GM23338 (cell line): ENCODE measurements around the gene EPS8L1.

Source experiments
- CREB1 ChIP-seq: fragments of 250-450 bp; sonication (Bioruptor Pico); IDR thresholded peaks from 2 replicates; pipeline ENCODE4 v1.5.0; 2020; ENCODE audit warnings: low read depth, mild to moderate bottlenecking, moderate library complexity
- EZH2 ChIP-seq: fragments of 200-600 bp; sonication (generic); IDR thresholded peaks from one replicate; pipeline ENCODE4 v1.8.0; 2017; ENCODE audit warnings: antibody characterized with exemption, mild to moderate bottlenecking, low read depth; ENCODE audit not compliant: unreplicated experiment
- EZH2phosphoT487 ChIP-seq: fragments of 200-600 bp; sonication (generic); IDR thresholded peaks from one replicate; pipeline ENCODE4 v1.8.1; 2018; ENCODE audit warnings: antibody characterized with exemption; ENCODE audit not compliant: unreplicated experiment
- JUNB ChIP-seq: IDR thresholded peaks from one replicate; pipeline ENCODE4 v1.6.1; 2016; ENCODE audit warnings: antibody characterized with exemption; ENCODE audit not compliant: unreplicated experiment
- POLR2AphosphoS5 ChIP-seq: IDR thresholded peaks from 2 replicates; pipeline ENCODE4 v1.6.1; 2016; ENCODE audit warnings: antibody characterized with exemption, low read depth
- REST ChIP-seq: IDR thresholded peaks from one replicate; pipeline ENCODE4 v1.6.1; 2018; ENCODE audit warnings: antibody characterized with exemption; ENCODE audit not compliant: unreplicated experiment
- ZNF114 ChIP-seq: fragments of 250-450 bp; sonication (Bioruptor Pico); IDR thresholded peaks from 2 replicates; pipeline ENCODE4 v1.5.0; 2020; ENCODE audit warnings: mild to moderate bottlenecking, moderate library complexity
- ZNF331 ChIP-seq: fragments of 250-450 bp; sonication (Bioruptor Pico); IDR thresholded peaks from 2 replicates; pipeline ENCODE4 v1.5.0; 2020; ENCODE audit warnings: low read depth, mild to moderate bottlenecking, moderate library complexity
- TF ChIP-seq, protein P1 (sequence below), 2 experiments: fragments of 200-600 bp in 1 of 2; sonication (generic) in 1 of 2; conservative IDR thresholded peaks; 2 replicates each; pipeline versions ENCODE4 v1.5.1 to v1.6.1; 2016 to 2017; ENCODE audit warnings: antibody characterized with exemption in 2 of 2, low read depth in 2 of 2, mild to moderate bottlenecking in 2 of 2, moderate library complexity in 1 of 2
- TF ChIP-seq, protein P2 (sequence below): IDR thresholded peaks from 2 replicates; pipeline ENCODE4 v1.6.1; 2016; ENCODE audit warnings: antibody characterized with exemption

GRCh38 chr19:55092423-55093318 is 17.0 kb downstream of the EPS8L1 start:
- no peak for TF ChIP-seq EZH2
- TF ChIP-seq, protein P1, sequence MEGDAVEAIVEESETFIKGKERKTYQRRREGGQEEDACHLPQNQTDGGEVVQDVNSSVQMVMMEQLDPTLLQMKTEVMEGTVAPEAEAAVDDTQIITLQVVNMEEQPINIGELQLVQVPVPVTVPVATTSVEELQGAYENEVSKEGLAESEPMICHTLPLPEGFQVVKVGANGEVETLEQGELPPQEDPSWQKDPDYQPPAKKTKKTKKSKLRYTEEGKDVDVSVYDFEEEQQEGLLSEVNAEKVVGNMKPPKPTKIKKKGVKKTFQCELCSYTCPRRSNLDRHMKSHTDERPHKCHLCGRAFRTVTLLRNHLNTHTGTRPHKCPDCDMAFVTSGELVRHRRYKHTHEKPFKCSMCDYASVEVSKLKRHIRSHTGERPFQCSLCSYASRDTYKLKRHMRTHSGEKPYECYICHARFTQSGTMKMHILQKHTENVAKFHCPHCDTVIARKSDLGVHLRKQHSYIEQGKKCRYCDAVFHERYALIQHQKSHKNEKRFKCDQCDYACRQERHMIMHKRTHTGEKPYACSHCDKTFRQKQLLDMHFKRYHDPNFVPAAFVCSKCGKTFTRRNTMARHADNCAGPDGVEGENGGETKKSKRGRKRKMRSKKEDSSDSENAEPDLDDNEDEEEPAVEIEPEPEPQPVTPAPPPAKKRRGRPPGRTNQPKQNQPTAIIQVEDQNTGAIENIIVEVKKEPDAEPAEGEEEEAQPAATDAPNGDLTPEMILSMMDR (conservative IDR thresholded peaks at IDR 0.05; ENCODE audit: low read depth in 2 of 2), result 0 out of 4 replicates have a peak, but pooled peaks of 1 of the 2 experiments have one; percentile 10
- TF ChIP-seq ZNF114 (CRISPR knock-in tag), result no peak
- no peak for TF ChIP-seq EZH2phosphoT487
- TF ChIP-seq POLR2AphosphoS5, result no peak; the same call in 1 of the 2 replicates
- TF ChIP-seq, protein P2, sequence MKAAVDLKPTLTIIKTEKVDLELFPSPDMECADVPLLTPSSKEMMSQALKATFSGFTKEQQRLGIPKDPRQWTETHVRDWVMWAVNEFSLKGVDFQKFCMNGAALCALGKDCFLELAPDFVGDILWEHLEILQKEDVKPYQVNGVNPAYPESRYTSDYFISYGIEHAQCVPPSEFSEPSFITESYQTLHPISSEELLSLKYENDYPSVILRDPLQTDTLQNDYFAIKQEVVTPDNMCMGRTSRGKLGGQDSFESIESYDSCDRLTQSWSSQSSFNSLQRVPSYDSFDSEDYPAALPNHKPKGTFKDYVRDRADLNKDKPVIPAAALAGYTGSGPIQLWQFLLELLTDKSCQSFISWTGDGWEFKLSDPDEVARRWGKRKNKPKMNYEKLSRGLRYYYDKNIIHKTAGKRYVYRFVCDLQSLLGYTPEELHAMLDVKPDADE, result no peak
- TF ChIP-seq REST, result no peak
- TF ChIP-seq CREB1 (CRISPR knock-in tag), result no peak
- no peak for TF ChIP-seq ZNF331 (CRISPR knock-in tag)
- TF ChIP-seq JUNB, result no peak
